ENCODE data around the gene C1orf115. TPM values are rescaled to one million over a fixed set of nuclear protein-coding genes. Genes with fewer than 3 reads are reported as not detected.
"Not testable (repeated sequence)": the region's sequence is repeated elsewhere in the genome, so short reads cannot be mapped to it uniquely, and the experiment has no call there.

C1orf115 gene
- total RNA-seq, 4 donors from 2014 or later, result 7.1 to 28.0 (median 12.9) TPM

DNA sequence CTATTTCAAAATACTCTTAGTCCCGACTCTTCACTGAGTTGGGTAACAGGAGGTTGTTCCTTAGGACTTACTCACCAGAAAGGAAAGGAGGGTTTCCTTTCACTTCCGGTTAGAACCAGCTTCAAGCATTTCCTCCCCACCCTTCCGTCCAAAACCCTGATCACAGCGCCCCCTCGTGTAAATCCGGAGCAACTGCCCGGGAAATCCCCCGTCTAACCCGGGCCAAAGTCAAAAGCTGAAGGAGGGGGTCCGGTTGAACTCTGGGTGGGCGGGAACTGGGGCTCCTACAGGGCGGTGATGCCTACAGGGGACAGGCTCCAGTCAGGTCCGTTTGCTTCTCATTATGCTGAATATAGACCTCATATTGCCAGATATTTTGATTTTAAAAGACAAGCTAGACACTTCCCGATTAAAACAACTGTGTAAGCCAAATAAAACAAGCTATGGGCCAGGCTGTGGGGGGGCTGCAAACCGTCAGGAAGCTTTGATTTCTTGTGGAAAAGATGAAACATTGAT is 43.0 kb downstream of the C1orf115 start:
- Histone ChIP-seq H3K36me3 (no peaks in the 10 kb centered on the region), H3K27me3 (no peaks in the 10 kb centered on the region), H3K4me1 (no peaks in the 10 kb centered on the region), H3K4me3 (no peak overlapping the region), H3K9me3 (no peaks in the 10 kb centered on the region), H3K27ac (peak overlapping the region; percentile 48 to 67)
- DNase-seq, result peak; percentile 60 to 63
- intact Hi-C loops (cut with DNase I; ENCODE audit: low total_unique reads), result no loop called here
- TF ChIP-seq, protein P1, sequence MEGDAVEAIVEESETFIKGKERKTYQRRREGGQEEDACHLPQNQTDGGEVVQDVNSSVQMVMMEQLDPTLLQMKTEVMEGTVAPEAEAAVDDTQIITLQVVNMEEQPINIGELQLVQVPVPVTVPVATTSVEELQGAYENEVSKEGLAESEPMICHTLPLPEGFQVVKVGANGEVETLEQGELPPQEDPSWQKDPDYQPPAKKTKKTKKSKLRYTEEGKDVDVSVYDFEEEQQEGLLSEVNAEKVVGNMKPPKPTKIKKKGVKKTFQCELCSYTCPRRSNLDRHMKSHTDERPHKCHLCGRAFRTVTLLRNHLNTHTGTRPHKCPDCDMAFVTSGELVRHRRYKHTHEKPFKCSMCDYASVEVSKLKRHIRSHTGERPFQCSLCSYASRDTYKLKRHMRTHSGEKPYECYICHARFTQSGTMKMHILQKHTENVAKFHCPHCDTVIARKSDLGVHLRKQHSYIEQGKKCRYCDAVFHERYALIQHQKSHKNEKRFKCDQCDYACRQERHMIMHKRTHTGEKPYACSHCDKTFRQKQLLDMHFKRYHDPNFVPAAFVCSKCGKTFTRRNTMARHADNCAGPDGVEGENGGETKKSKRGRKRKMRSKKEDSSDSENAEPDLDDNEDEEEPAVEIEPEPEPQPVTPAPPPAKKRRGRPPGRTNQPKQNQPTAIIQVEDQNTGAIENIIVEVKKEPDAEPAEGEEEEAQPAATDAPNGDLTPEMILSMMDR (IDR thresholded peaks at IDR 0.05), result peak; percentile 56 to 77 (median 66)
- TF ChIP-seq POLR2A (IDR thresholded peaks at IDR 0.05), result no peak

GRCh38 chr1:220734571-220735326 is 44.6 kb downstream of the C1orf115 start:
- intact Hi-C loops (cut with DNase I; ENCODE audit: low total_unique reads), result no loop called here
- no peak for TF ChIP-seq POLR2A (IDR thresholded peaks at IDR 0.05)
- TF ChIP-seq, protein P1 (IDR thresholded peaks at IDR 0.05), result no peak
- no peak overlapping the region for H3K27ac ChIP-seq

GRCh38 chr1:220736283-220736682 is 46.1 kb downstream of the C1orf115 start:
- H3K27ac ChIP-seq; H3K4me3 ChIP-seq; DNase-seq; H3K9me3 ChIP-seq; H3K36me3 ChIP-seq; H3K27me3 ChIP-seq; intact Hi-C loops (cut with DNase I; ENCODE audit: low total_unique reads); H3K4me1 ChIP-seq: not testable (repeated sequence)

More at GRCh38 chr1:220734571-220735326, 44.6 kb downstream of the C1orf115 start:
- no peaks in the 10 kb centered on the region for H3K4me1 ChIP-seq
- H3K27me3 ChIP-seq, result no peaks in the 10 kb centered on the region
- no peaks in the 10 kb centered on the region for H3K36me3 ChIP-seq
- no peak overlapping the region for H3K4me3 ChIP-seq
- DNase-seq, result no peak
- no peaks in the 10 kb centered on the region for H3K9me3 ChIP-seq

- no peak for DNase-seq
- Histone ChIP-seq H3K27ac (no peak overlapping the region), H3K4me1 (no peaks in the 10 kb centered on the region), H3K27me3 (no peaks in the 10 kb centered on the region), H3K9me3 (no peaks in the 10 kb centered on the region), H3K36me3 (no peaks in the 10 kb centered on the region), H3K4me3 (no peak overlapping the region)
- no peak for TF ChIP-seq POLR2A (IDR thresholded peaks at IDR 0.05)
- TF ChIP-seq, protein P1 (IDR thresholded peaks at IDR 0.05), result no peak
- intact Hi-C loops (cut with DNase I; ENCODE audit: low total_unique reads), result no loop called here
These were observed 51.2 kb downstream of the C1orf115 start for GRCh38 chr1:220741349-220741748.

DNA sequence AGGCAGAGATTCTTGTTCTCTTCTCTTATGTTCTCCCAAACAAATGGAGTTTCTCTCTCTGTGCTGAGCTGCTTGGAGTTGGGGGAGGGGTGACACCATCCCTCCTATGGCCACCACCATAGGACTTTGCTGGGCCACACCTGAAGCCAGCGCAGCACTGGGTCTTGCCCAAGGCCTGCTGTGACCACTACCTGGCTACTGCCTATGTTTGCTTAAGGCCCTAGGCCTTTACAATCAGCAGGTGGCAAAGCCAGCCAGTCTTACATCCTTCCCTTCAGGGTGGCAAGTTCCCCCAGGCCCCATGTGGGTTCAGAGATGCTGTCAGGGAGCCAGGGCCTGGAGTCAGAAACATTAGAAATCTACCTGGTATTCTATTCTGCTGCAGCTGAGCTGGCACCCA is 51.7 kb downstream of the C1orf115 start:
- Histone ChIP-seq H3K27me3 (no peaks in the 10 kb centered on the region), H3K4me3 (no peak overlapping the region), H3K27ac (no peak overlapping the region), H3K36me3 (no peaks in the 10 kb centered on the region), H3K9me3 (no peaks in the 10 kb centered on the region), H3K4me1 (no peaks in the 10 kb centered on the region)
- intact Hi-C loops (cut with DNase I; ENCODE audit: low total_unique reads), result no loop called here
- TF ChIP-seq, protein P1 (IDR thresholded peaks at IDR 0.05), result no peak
- no peak for TF ChIP-seq POLR2A (IDR thresholded peaks at IDR 0.05)
- DNase-seq, result no peak
